Fibroblast of peridontal ligament (primary cell): ENCODE data around the gene PRKCE.

Experiments used
- DNase-seq: peaks from one replicate; pipeline ENCODE4 v3.0.0-alpha.2; 2010; ENCODE audit errors: extremely low read depth

The PRKCE gene

GRCh38 chr2:45778720-45779171, 127.3 kb downstream of the PRKCE start:
- peak; percentile 72 for DNase-seq

DNA sequence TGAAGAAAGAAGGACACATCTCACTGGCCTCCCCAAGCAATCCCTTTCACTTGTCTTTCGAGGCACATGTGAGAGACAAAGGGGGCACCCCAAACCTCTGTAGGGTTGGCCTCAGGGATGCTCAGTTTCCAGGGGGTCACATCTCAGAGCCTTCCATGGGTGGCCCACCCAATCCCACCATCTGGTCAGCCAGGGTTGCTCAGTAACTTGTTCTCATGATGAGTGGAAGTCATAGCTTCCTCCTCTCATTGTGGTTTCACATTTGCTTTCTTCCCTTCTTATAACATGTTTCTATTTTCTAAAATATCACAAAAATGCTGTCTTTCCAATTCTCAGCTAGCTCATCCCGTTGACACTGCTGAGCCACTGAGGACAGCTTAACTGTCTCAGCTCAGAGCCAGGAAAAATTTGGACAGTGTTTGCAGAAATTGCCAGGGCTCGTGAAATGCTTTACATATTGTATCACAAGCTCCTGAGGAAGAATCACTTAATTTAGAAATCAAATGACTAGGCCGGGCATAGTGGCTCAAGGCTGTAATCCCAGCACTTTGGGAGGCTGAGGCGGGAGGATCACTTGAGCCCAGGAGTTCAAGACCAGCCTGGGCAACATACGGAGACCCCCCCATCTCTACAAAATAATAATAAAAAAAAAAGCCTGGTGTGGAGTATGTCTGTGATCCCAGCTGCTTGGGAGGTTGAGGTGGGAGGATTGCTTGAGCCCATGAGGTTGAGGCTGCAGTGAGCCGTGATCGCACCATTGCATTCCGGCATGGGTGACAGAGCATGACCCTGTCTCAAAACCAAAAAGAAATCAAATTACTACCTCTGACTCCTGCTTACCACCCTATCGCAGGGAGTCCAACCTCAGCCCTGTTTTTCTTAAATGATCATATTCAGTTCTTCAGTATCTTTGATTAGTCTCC, 129.3 kb downstream of the PRKCE start:
- DNase-seq, result no peak

- DNase-seq, result no peak
Observed at GRCh38 chr2:45781464-45781811, 130.0 kb downstream of the PRKCE start.

- no peak for DNase-seq
Observed at GRCh38 chr2:45782436-45782835, 131.0 kb downstream of the PRKCE start.

- peak; percentile 20 for DNase-seq
Observed at GRCh38 chr2:45782986-45783385, 131.5 kb downstream of the PRKCE start.

- no peak for DNase-seq
Observed at GRCh38 chr2:45786030-45786835, 134.8 kb downstream of the PRKCE start.

DNA sequence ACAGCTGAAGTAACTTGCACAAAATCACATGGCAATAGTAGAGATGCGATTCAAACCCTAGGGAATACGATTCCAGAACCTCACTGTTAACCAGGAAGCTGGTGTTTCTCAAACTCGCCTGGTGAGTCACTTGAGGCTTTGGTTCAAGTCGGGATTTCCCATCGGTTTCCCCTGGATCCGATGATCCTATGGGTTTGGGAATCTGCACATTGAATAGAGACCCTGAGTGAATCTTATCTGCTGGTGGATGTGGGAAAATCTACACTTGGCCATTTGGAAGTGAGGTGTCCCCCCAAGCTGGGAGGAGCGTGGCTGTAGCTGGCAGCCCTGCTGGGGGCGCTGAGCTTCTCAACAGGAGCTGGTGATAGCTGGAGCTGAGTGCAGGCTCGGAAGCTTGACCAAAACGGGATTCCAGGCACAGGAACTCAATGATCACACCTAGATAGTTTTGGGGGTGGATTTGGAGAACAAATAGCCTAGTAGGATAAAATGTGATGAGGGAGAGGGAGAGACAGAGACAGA, 135.4 kb downstream of the PRKCE start:
- DNase-seq, result no peak

GRCh38 chr2:45788401-45788800, 136.9 kb downstream of the PRKCE start:
- DNase-seq, result no peak

- DNase-seq, result no peak
Observed at GRCh38 chr2:45789317-45789716, 137.8 kb downstream of the PRKCE start.

DNA sequence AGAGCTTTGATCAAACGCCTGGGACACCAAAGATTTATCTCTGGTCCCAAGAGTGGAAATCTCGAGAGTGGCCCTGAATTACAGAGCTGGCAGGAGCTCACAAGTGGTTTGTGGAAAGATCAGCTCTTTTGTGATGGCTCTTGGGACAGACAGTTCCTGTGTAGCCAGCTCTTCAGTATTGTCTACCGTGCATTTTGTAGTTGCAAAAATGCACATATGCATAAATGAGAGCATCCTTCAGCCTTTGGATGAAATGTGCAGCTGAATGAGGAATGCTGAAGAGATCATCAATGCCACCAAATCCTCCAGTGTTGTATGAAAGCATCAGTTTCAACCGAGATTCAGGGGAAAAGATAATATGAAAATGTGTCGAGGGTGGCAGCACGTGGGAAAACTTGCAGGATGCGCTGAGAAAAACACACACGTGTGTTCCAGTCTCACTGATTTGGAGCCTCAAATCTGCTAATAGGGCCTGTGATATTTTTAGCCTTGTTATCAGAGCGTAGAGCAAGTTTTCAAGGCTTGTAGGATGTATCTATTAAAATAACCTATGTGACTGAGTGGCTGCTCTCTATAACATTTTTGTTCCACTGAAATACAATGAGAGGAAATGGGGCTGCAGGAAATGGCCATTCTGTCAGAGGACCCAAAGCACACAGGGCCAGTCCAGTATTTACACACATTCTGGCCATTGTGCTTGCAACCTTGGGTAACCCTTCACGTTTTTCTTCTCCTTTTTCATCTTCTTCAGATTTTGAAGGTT, 138.7 kb downstream of the PRKCE start:
- no peak for DNase-seq

- no peak for DNase-seq
Observed at GRCh38 chr2:45793305-45793962, 142.0 kb downstream of the PRKCE start.

GRCh38 chr2:45794134-45794617, 142.7 kb downstream of the PRKCE start:
- no peak for DNase-seq

GRCh38 chr2:45796500-45796899, 145.0 kb downstream of the PRKCE start:
- DNase-seq, result no peak

DNA sequence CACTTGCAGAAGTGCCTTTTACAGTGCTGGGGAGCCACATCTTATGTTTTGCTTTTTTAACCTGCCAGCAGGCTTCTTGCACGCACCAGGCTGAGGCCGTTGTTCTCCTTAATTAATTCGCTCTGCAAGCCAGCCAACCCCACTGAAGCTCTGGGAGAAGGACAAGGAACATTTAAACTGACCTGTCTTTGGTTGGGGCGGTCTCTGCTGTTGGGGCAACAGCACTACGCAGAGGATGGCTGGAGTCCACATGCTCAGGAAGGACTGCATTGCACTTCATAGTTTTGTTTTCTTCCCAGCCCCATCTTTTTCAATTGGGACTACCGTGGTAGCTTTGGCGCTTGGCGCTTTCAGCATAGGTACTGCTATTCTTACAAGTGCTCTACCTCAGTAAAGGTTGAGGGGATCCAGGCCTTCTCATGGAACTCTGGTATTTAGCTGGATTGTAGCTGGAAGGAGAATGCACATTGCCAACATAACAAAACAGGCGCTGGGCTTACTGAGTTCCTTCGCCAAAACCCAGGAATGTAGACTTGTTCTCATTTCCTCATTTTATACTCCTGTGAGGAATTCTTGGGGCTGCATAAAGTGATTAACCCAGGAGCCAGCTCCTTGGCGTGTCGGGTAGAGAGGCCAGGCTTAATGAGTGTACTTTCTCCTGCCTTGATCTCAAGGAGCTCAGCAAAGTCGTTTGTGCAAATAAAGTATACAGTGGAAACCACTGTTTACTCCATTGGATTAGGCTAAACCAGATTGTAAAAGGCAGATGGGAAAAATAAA, 146.2 kb downstream of the PRKCE start:
- peak; percentile 45 for DNase-seq

- no peak for DNase-seq
Observed at GRCh38 chr2:45799679-45800381, 148.4 kb downstream of the PRKCE start.

GRCh38 chr2:45802499-45803138, 151.1 kb downstream of the PRKCE start:
- no peak for DNase-seq

DNA sequence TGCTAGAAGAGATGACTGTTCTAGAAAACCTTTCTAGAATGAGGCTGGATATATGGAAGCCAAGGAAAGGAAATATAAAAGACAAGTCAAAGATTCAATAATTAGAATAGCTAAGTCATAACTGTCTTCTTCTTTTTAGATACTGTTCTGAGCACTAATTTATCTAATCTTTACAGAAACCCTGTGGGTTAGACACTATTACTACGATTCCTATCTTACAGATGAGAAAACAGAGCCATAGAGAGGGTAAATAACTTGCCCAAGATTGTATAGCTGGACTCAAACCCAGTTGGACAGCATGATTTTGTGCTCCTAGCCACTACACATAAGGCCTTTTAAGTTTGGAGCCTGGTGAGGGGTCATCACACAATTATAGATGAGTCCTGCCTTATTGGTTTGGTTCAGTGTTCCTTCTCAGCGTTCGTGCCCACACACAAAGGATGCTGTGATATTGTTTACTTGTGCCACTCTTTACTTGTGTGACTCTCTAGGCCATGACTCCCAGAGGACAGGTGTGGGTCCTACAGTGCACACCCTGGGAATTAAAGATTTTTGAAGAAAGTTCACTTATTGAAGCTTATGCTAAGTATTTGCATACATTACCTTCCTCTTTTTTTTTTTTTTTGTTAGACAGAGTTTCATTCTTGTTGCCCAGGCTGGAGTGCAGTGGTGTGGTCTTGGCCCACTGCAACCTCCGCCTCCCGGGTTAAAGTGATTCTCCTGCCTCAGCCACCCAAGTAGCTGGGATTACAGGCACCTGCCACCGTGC, 153.7 kb downstream of the PRKCE start:
- DNase-seq, result no peak

GRCh38 chr2:45806563-45807358, 155.3 kb downstream of the PRKCE start:
- DNase-seq, result no peak
